Limb (tissue), 2 donors: ENCODE data around the gene RSPO4.

Experiments used
- DNase-seq, 2 donors: peaks; one replicate each; pipeline ENCODE4 v3.0.0-alpha.2; 2016; ENCODE audit errors: extremely low spot score in 2 of 2

RSPO4 gene

DNA sequence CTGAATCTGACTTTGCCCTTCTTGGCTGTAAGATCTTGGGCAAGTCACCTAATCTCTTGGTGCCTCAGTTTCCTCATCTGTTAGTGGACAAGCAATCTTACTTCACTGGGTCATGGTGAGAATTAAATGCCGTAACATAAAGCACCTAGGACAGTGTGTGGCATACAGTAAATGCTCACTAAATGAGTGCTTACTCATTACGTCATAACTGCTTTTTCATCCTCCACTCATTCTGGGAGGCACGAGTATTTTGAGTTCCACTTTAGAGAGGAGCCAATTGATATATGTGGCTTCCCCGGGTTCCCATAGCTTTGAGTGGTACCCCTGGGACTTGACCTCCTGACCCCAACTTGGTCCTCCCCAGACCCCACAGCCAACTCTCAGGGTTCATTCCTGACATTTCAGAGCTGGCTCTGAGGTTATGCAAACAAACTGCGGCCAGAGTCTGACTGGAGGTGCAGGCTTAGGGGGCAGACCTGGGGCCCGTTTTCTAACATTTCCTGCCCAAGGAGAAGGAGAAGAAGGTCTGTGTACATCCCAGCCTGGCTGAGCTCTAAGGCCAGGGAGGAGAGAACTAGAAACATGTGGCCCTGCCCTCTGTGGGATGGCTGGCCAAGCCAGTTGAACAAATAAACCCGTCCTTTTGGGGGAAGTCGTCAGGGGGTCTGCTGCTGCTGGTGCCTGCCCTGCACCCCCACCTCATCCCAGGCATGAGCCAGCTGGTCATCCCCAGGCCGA is 91.8 kb downstream of the RSPO4 start:
- DNase-seq: peak; percentile 34 to 55

- DNase-seq: no peak
Observed at GRCh38 chr20:909641-910040, 92.5 kb downstream of the RSPO4 start.
